C4-2B (cell line): ENCODE data around the gene DCPS.

Source experiments
- H3K27ac ChIP-seq: fragments of 450-650 bp; 2 replicates; pipeline ENCODE4 v1.5.1; 2017
- CTCF ChIP-seq: fragments of 450-650 bp; conservative IDR thresholded peaks from 2 replicates; pipeline ENCODE4 v1.5.1; 2017; ENCODE audit warnings: mild to moderate bottlenecking
- ZFX ChIP-seq: fragments of 450-650 bp; IDR thresholded peaks from 2 replicates; pipeline ENCODE4 v1.6.1; 2017

DCPS gene

DNA sequence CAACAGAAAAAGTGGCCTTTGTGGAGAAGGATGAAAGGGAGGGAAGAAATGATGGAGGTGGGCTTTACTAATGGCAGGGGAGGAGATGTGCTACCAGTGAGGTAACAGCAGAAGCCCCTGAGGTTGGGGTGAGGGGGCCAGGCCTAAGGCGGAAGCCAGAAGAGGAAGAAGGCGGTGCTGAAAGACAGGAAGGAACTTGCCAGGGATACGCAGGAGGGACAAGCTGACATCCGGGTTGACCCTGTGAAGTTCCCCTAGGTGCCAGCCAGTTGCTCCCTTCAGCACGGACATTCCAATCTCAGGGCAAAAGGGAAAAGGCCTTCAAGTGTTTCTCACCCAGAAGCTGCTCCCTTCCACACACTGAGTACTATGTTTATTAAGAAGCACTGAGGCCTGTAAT, 23.3 kb upstream of the DCPS start:
- H3K27ac ChIP-seq, result no peak overlapping the region
- TF ChIP-seq ZFX, result no peak
- TF ChIP-seq CTCF, result no peak

GRCh38 chr11:126281245-126281644, 22.6 kb upstream of the DCPS start:
- TF ChIP-seq ZFX, result no peak
- no peak for TF ChIP-seq CTCF
- H3K27ac ChIP-seq, result no peak overlapping the region

DNA sequence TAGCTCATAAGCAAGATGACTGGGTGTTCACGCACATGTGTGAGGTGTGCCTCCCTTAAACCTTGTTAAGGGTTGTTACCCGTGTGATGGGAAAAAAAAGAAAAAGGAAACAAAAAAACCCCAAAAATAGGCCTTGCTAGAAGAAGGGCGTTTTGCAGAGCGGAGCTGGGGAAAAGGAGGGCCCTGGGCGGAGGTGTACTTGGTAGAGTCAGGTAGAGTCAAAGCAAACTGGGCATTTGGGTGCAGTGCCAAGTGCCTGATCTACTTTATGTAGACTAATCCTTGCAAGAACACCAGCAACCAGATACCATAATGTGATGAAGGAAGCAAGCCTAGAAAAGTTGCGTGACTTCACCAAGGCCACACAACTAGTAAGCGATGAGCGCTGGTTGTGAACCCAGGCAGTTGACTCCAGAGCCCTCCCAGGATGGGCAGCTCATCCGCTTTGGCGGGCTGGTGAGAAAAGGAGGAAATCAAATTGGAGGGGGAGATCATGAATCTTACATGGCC, 22.1 kb upstream of the DCPS start:
- TF ChIP-seq CTCF, result no peak
- TF ChIP-seq ZFX, result no peak

DNA sequence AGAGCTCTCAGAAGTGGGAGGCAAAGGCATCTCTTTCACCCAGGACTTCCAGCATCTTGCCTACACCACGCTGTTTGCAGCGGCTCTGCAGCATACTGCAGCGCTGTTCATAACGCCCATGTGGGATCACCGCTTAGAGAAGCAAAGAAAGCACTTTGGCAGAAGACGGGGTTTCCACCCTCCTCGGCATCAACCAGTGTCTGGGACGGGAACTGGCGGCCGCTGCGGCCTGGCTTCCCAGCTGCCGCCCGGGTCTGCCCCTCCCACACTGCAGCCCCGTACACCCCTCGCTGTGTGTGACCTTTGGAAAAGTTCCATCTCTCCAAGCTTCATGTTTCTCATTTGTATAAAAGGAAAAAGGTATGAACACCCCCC, 21.5 kb upstream of the DCPS start:
- H3K27ac ChIP-seq, result peak overlapping the region; percentile 85
- TF ChIP-seq CTCF, result no peak
- TF ChIP-seq ZFX, result no peak

More for the DNA sequence above, 22.1 kb upstream of the DCPS start:
- no peak overlapping the region; the same call in 1 of the 2 replicates for H3K27ac ChIP-seq

- TF ChIP-seq CTCF (no peak; the same call in 1 of the 2 replicates), ZFX (peak; percentile 99)
- peak within 1 kb of the TSS; percentile 85 for H3K27ac ChIP-seq
Observed at GRCh38 chr11:126282736-126283591, 20.9 kb upstream of the DCPS start, which contains the start of gene TIRAP. Gene TIRAP, plus strand, starts transcription at chr11:126283093. Its CDS starts 7,802 bp downstream, at chr11:126290895.

- TF ChIP-seq ZFX, result no peak
- no peak for TF ChIP-seq CTCF
- H3K27ac ChIP-seq, result no peak overlapping the region
Observed at GRCh38 chr11:126284829-126285228, 19.0 kb upstream of the DCPS start.

GRCh38 chr11:126288237-126288636, 15.6 kb upstream of the DCPS start:
- no peak for TF ChIP-seq ZFX
- TF ChIP-seq CTCF, result no peak
- no peak overlapping the region for H3K27ac ChIP-seq
